ENCODE data around the gene AGPAT2.
"Not testable (repeated sequence)": the region's sequence is repeated elsewhere in the genome, so short reads cannot be mapped to it uniquely, and the experiment has no call there.

AGPAT2 gene

GRCh38 chr9:136643596-136644342, 43.5 kb downstream of the AGPAT2 start:
- DNase-seq (ENCODE audit: low read depth) = no peak
- no peak for TF ChIP-seq CTCF (conservative IDR thresholded peaks at IDR 0.05; ENCODE audit: low read depth, low read length)
- H3K4me3 ChIP-seq (ENCODE audit: low read length) = no peak overlapping the region

- DNase-seq (ENCODE audit: low read depth) = no peak
- no peak for TF ChIP-seq CTCF (conservative IDR thresholded peaks at IDR 0.05; ENCODE audit: low read depth, low read length)
- H3K4me3 ChIP-seq (ENCODE audit: low read length) = no peak overlapping the region
Observed at GRCh38 chr9:136642439-136642921, 44.8 kb downstream of the AGPAT2 start.

- no peak overlapping the region for H3K4me3 ChIP-seq (ENCODE audit: low read length)
- no peak for TF ChIP-seq CTCF (conservative IDR thresholded peaks at IDR 0.05; ENCODE audit: low read depth, low read length)
- DNase-seq (ENCODE audit: low read depth) = no peak
Observed at GRCh38 chr9:136640171-136641111, 46.8 kb downstream of the AGPAT2 start.

GRCh38 chr9:136634904-136635303, 52.4 kb downstream of the AGPAT2 start:
- H3K4me3 ChIP-seq (ENCODE audit: low read length) = no peak overlapping the region
- DNase-seq (ENCODE audit: low read depth) = no peak
- no peak for TF ChIP-seq CTCF (conservative IDR thresholded peaks at IDR 0.05; ENCODE audit: low read depth, low read length)

DNA sequence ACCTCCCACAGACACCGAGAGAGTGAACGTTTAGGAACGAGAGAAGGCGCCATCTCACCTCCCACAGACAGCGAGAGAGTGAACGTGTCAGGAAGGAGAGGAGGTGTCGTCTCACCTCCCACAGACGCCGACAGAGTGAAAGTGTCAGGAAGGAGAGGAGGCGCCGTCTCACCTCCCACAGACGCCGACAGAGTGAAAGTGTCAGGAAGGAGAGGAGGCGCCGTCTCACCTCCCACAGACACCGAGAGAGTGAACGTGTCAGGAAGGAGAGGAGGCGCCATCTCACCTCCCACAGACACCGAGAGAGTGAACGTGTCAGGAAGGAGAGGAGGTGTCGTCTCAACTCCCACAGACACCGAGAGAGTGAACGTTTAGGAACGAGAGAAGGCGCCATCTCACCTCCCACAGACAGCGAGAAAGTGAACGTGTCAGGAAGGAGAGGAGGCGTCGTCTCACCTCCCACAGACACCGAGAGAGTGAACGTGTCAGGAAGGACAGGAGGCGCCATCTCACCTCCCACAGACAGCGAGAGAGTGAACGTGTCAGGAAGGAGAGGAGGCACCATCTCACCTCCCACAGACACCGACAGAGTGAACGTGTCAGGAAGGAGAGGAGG, 54.7 kb downstream of the AGPAT2 start:
- not testable (repeated sequence) for H3K4me3 ChIP-seq (ENCODE audit: low read length); DNase-seq (ENCODE audit: low read depth)

DNA sequence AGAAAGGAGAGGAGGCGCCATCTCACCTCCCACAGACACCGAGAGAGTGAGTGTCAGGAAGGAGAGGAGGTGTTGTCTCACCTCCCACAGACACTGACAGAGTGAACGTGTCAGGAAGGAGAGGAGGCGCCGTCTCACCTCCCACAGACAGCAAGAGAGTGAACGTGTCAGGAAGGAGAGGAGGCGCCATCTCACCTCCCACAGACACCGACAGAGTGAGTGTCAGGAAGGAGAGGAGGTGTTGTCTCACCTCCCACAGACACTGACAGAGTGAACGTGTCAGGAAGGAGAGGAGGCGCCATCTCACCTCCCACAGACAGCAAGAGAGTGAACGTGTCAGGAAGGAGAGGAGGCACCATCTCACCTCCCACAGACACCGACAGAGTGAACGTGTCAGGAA, 55.2 kb downstream of the AGPAT2 start:
- H3K4me3 ChIP-seq (ENCODE audit: low read length); DNase-seq (ENCODE audit: low read depth): not testable (repeated sequence)

GRCh38 chr9:136631038-136632000, 55.9 kb downstream of the AGPAT2 start:
- H3K4me3 ChIP-seq (ENCODE audit: low read length) = no peak overlapping the region
- DNase-seq (ENCODE audit: low read depth) = no peak
- TF ChIP-seq CTCF (conservative IDR thresholded peaks at IDR 0.05; ENCODE audit: low read depth, low read length) = peak; percentile 80

Measured in retinal pigment epithelial cell (primary cell).